ENCODE data around the gene KRTAP4-16.
"Not testable (repeated sequence)": the region's sequence is repeated elsewhere in the genome, so short reads cannot be mapped to it uniquely, and the experiment has no call there.

KRTAP4-16 gene

GRCh38 chr17:41101586-41102259, at the start of gene KRTAP4-16:
Gene KRTAP4-16 (minus strand): TSS chr17:41102209. CDS start chr17:41102209, 0 bp downstream.
- no peak for DNase-seq

GRCh38 chr17:41151525-41151924, 49.5 kb upstream of the KRTAP4-16 start:
- no peak for DNase-seq

GRCh38 chr17:41150026-41150425, 48.0 kb upstream of the KRTAP4-16 start:
- no peak for DNase-seq

DNA sequence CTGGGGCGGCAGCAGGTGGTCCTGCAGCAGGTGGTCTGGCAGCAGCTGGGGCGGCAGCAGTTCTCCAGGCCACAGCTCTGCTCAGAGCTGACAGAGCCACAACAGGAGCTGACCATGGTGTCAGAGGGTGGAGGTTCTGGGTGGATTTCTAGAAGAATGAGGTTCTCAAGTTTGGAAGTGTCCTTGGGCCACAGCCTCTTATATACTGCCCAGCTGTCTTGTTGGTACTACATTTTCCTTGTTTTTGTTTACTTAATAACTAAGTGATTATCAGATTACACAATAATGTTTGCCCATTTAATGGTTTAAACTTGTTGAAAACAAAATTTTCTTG, 47.6 kb upstream of the KRTAP4-16 start, which contains the start of gene KRTAP4-5:
TSS of gene KRTAP4-5 (minus strand) at position 174 of the 334 bp plus-strand sequence. CDS start at position 116, 58 bp downstream.
- no peak for DNase-seq

DNA sequence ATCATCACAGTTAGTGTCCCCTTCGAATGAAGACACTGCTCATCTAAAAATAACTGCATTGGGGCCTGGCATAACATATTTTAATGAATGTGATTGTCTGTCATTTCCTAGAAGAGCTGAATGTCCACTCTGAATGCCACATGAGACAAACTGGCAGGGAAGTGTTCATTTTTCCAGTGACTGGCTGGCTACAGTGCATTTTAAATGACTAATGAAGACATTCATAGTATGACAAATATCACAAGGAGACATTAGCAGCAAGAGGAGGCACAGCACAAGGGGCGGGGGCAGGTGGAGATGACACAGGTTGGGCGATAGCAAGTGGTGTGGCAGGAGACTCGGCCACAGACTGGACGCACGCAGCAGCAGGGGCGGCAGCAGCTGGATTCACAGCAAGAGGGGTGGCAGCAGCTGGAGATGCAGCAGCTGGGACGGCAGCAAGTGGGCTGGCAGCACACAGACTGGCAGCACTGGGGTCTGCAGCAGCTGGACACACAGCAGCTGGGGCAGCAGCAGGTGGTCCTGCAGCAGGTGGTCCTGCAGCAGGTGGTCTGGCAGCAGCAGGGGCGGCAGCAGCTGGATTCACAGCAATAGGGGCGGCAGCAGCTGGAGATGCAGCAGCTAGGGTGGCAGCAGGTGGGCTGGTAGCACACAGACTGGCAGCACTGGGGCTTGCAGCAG, 47.1 kb upstream of the KRTAP4-16 start:
- not testable (repeated sequence) for DNase-seq

DNA sequence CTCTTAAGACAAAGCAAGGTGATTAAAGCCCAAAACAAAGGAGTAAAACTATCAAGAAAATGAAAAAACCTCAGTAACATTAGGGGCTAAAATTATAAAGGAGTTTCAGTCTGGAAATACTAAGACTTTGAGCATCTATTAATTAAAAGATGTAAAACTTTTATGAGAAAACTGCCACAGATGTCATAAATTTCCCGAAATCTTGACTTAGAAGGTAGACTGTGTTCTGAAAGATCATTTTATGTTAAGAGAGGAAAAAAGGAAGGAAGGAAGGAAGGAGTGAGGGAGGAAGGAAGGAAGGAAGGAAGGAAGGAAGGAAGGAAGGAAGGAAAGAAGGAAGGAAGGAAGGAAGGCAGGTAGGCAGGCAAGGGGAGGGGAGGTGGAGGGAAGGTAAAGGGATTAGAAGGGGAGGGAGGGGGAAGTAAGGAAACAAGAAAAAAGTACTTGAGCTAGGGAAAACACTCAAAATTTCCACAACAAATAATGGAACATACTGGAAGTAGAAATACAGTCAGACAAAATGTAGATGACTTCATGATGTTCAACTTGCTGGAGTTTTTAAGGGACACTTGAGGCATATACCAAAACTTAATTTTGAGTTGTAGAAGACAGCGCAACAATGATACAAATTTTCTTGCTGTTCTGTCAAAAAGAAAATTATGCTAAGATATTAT, 45.7 kb upstream of the KRTAP4-16 start:
- DNase-seq: no peak

DNA sequence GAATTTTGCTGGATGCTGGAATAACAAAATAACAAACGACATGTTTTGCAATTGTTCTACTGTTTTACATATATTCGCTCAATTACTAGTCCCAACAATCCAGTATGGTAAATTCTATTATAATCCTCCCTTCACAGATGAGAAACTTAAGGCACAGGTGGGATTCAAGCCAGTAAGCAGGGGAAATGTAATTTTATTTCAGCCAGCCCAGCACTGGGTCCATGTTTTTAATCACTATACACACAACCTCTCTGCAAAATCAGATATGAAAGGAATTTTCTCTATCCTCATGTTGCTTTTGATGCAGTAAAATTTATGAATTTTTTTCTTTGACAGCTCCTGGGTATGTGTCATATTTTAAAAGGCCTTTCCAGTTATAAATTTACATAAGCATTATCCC, 43.3 kb upstream of the KRTAP4-16 start:
- DNase-seq: no peak

GRCh38 chr17:41144846-41145245, 42.8 kb upstream of the KRTAP4-16 start:
- DNase-seq: no peak

DNA sequence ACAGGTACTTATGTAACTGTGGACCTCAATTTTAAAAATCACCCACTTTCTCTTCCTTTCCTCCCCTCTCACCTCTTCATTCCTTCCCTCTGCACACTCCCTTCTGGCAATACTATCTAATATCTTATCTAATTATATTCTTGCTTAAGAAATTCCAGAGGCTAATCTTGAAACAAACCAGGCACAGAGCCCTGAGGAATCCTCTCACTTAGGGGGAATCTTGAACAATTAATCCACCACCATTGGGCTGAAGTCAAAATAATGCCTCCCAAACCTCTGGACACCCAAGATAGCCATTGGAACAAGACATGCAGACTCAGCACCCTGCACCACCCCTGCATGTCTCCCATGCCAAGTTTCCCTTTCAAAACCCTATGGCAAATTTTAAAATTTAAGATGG, 39.4 kb upstream of the KRTAP4-16 start:
- no peak for DNase-seq

DNA sequence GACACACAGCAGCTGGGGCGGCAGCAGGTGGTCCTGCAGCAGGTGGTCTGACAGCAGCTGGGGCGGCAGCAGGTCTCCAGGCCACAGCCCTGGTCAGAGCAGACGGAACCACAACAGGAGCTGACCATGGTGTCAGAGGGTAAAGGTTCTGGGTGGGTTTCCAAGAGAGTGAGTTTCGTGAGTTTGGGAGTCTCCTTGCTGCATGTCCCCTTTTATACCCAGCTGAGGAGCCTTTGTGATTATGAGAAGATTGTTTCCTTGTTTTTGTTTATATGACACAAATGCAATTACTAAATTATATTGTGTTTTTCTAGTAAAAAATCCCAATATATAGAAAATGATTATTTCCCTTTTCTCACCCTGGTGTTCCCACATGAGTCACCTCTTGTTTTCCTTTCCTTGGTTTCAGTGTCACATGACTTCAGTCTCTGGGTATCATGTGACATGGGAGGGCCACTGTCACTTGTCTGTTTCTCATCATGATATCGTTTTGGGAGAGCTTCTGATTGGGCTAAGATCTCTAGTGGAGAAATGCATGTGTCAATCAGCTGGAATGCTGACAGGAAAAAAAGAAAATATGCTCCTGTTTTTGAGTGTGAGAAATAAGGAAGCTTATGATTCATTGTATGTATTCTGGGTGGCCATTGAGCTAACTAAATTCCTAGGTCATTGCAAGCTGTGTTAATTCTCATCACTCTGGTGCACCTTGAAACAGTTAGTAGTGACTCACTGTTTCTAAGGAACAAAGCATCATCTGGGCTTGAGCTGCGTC, 38.5 kb upstream of the KRTAP4-16 start, which contains the start of gene KRTAP4-6:
TSS of gene KRTAP4-6 (minus strand) at position 185 of the 772 bp plus-strand sequence. CDS start at position 128, 57 bp downstream.
- DNase-seq: no peak

DNA sequence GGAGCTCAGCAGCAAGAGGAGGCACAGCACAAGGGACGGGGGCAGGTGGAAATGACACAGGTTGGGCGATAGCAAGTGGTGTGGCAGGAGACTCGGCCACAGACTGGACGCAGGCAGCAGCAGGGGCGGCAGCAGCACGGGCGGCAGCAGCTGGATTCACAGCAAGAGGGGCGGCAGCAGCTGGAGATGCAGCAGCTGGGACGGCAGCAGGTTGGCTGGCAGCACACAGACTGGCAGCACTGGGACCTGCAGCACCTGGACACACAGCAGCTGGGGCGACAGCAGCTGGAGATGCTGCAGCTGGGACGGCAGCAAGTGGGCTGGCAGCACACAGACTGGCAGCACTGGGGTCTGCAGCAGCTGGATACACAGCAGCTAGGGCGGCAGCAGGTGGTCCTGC, 37.9 kb upstream of the KRTAP4-16 start:
- not testable (repeated sequence) for DNase-seq

DNA sequence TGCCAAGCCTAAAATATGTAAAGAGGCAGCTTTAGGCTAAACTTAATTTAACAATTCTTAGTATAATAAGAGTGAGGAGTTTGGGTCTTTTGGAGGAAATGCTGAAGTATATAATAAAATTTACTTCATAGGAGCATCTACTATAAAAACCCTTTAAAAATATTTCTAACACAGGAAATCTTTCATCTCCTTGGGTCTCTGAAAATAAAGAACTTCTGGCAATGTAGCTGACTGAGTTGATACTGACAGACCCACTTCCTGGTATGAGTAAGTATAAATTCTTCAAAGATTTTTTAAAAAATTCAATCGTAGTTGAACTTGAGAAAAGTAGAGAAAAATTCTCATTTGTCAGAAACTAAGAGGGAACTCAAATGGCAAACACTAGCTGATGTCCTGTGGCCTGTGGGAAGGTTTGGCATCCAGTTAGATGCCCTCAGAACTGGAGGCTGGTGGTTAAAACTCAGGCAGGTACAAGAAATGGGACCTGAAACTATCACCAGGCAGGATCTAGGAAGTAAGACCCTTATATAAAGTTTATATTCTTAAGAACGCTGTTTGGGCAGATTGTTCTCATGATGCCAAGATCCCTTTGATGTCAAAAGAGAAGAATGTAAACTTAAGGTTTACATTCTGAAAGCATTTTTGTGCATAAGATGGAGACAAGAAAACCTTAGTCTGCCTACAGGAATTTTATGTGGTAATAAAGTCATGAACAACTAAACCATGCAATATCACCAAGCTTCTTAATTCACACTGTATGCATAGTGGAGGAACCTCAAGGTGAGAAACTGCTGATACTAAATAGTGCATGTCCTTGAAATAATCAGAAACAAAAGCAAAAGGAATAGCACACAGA, 32.1 kb upstream of the KRTAP4-16 start:
- no peak for DNase-seq

- DNase-seq: no peak
Measured at GRCh38 chr17:41131979-41132378, 30.0 kb upstream of the KRTAP4-16 start.

DNA sequence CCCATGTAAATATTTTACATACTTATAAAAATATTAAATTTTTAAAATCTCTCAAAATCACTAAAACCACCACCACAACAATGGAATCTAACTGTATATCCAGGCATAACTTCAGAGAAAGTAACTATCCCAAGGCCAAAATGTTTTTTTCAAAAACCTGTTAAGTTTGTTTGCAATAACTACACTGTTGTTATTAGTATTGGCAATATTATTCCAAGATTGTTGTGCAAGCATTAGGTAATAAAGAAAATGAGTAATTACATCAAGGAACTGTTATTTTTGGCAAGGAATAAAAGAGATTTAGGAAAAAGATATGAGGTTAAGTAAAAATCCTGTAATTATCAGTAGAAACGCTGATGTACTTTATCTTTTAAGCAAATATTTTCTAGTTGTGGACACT, 25.4 kb upstream of the KRTAP4-16 start:
- no peak for DNase-seq

GRCh38 chr17:41126412-41126811, 24.4 kb upstream of the KRTAP4-16 start:
- no peak for DNase-seq

DNA sequence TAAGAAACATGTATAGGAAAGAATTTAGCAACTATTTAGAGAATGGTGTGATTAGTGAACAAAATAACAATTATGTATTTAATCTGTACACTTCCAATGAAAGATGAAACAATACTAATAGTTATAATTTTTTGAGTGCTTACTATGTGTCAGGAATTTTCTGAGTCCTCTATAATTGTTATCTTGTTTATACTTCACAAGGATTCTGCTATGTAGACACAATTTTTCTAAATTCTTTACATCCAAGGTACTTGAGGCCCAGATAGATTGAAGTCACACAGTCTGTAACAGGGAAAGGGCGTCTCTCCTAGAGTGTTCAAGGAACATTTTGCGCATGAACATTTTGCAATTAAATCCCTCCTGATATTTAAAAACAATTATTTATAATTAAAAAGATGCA, 23.1 kb upstream of the KRTAP4-16 start:
- DNase-seq: no peak

DNA sequence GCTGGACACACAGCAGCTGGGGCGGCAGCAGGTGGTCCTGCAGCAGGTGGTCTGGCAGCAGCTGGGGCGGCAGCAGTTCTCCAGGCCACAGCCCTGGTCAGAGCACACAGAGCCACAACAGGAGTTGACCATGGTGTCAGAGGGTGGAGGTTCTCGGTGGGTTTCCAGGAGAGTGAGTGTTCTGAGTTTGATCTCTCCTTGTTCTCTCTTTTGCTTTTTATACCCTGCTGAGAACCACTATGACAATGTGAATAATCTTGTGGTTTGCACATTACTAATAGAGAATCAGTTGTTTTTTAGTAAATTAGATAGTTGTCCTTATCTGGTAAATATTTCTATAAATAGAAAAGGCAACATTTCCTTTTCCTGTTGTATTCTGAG, 22.0 kb upstream of the KRTAP4-16 start, which contains the start of gene KRTAP4-12:
TSS of gene KRTAP4-12 (minus strand) at position 192 of the 381 bp plus-strand sequence. CDS start at position 132, 60 bp downstream.
- not testable (repeated sequence) for DNase-seq

GRCh38 chr17:41123292-41123990, 21.4 kb upstream of the KRTAP4-16 start:
- DNase-seq: not testable (repeated sequence)

GRCh38 chr17:41121742-41122141, 19.7 kb upstream of the KRTAP4-16 start:
- DNase-seq: no peak

DNA sequence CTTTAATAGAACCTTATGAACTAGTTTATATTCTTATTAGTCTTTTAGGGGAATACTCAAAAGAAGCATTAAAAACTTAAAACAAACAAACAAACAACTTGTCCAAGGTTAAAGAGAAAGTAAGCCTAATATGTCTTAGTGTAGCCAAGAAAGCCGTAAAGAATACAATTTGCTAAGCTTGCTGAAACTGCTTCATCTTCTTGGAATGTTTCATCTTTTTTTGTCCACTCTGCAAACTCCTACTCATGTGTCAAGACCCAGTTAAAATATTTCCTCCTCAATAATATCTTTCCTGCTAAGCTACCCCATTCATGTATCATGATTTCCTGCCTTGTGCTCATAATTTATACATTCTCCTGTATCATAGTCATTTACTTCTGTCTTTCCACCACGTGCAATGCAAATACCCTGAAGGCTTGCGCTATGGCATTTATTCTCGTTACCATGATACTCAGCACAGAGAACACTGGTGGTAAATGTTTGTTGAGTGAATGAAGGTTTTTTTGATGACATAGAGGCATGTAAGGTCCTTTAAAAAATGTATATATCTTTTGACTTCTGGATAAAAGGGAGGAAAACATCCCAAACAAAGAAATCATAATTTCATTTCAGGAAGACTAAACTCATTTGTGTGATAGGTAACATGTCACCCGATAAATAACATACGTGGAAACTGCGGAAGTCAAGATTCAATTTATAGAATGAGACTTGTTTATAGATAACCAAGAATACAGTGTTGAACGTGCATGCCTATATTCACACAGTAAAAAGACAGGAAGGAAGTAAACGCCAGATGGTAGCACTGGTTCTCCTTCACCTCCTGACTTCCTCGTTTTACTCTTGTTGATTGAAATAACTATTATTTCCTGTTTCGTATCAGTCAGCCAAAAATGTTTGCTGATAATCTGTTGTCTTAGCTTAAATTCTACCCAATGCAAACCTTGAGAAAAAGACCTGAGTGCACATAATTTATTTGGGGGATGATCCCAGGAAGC, 18.0 kb upstream of the KRTAP4-16 start:
- DNase-seq: not testable (repeated sequence)

Measured in stimulated activated CD4-positive, alpha-beta T cell treated with anti-CD3 and anti-CD28 coated beads, Interleukin-2, amount 100 ng/mL, for 24 hours (primary cell).